GM12878 (cell line): Measurements from ENCODE around the gene PPP1R14B.

Source experiments
- CBFB ChIP-seq: IDR thresholded peaks from 2 replicates; pipeline ENCODE4 v1.6.1; 2016; ENCODE audit warnings: antibody characterized with exemption, low read depth
- CTCF ChIP-seq, 3 experiments: IDR thresholded peaks in 2 of 3; conservative IDR thresholded peaks in 1 of 3; 2 replicates each; pipeline ENCODE4 v1.5.1; 2011; ENCODE audit warnings: low read depth in 3 of 3, low read length in 3 of 3, mild to moderate bottlenecking in 3 of 3, control low read depth in 2 of 3, moderate library complexity in 2 of 3, inconsistent platforms in 1 of 3, mixed read lengths in 1 of 3; ENCODE audit not compliant: control insufficient read depth in 2 of 3, insufficient read depth in 1 of 3; ENCODE audit errors: extremely low read depth in 1 of 3
- EZH2 ChIP-seq: IDR thresholded peaks from 2 replicates; pipeline ENCODE4 v1.6.1; 2012; ENCODE audit warnings: low read depth, mild to moderate bottlenecking, control low read depth, inconsistent platforms, low read length, borderline replicate concordance; ENCODE audit not compliant: control insufficient read depth
- IKZF1 ChIP-seq: fragments of 450-650 bp; conservative IDR thresholded peaks from 2 replicates; pipeline ENCODE4 v1.6.1; 2017; ENCODE audit warnings: antibody characterized with exemption, mild to moderate bottlenecking
- MXI1 ChIP-seq: fragments of 150-350 bp; IDR thresholded peaks from 2 replicates; pipeline ENCODE4 v1.6.1; 2011; ENCODE audit warnings: low read depth, mild to moderate bottlenecking, inconsistent platforms, low read length, improper control_type of control experiment
- NR2C2 ChIP-seq: IDR thresholded peaks from 2 replicates; pipeline ENCODE4 v1.6.1; 2011; ENCODE audit warnings: borderline replicate concordance, low read depth; ENCODE audit not compliant: control insufficient read depth, insufficient read length
- POLR2A ChIP-seq: IDR thresholded peaks from 2 replicates; pipeline ENCODE4 v1.6.1; 2011; ENCODE audit warnings: low read depth, mild to moderate bottlenecking, low read length
- PRDM15 ChIP-seq: fragments of 450-650 bp; formaldehyde crosslinking; IDR thresholded peaks from 2 replicates; pipeline ENCODE4 v1.4.0; 2020; ENCODE audit warnings: mild to moderate bottlenecking, moderate library complexity
- SMC3 ChIP-seq: IDR thresholded peaks from 2 replicates; pipeline ENCODE4 v1.6.1; 2011; ENCODE audit warnings: low read length, improper control_type of control experiment, borderline replicate concordance
- SRF ChIP-seq, 2 experiments: IDR thresholded peaks; 2 replicates each; pipeline ENCODE4 v1.6.1; 2011; ENCODE audit warnings: low read depth in 2 of 2, low read length in 2 of 2, mild to moderate bottlenecking in 1 of 2, moderate library complexity in 1 of 2
- TF ChIP-seq, protein P1 (sequence below): IDR thresholded peaks from 2 replicates; pipeline ENCODE4 v1.6.1; 2012; ENCODE audit warnings: low read depth, low read length, improper control_type of control experiment
- TF ChIP-seq, protein P2 (sequence below): IDR thresholded peaks from 2 replicates; pipeline ENCODE4 v1.6.1; 2012; ENCODE audit warnings: low read depth, low read length, improper control_type of control experiment
- TF ChIP-seq, protein P3 (sequence below): IDR thresholded peaks from 2 replicates; pipeline ENCODE4 v1.6.1; 2011; ENCODE audit warnings: low read depth, low read length, improper control_type of control experiment, borderline replicate concordance

DNA sequence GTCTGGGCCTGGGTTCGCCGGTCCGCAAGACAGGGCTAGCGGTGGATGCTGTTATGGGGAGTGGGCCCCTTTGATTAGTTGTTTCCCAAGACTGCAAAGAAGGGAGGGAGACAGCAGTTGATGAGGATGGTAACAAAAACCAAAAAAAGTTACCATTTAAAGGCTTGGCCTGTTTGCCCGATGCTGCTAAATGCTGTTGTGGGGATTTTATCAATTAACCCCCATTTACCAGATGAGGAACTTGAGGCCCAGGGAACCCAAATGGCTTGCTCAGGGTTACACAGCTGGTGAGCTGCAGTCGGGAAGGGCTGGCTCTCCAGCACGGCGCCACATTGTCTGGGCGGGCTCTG is 24.1 kb downstream of the PPP1R14B start:
- TF ChIP-seq NR2C2 (no peak), CBFB (no peak), IKZF1 (no peak), CTCF (IDR thresholded peaks at IDR 0.05 in 2 of 3, conservative IDR thresholded peaks at IDR 0.05 in 1 of 3; ENCODE audit: control insufficient read depth in 2 of 3, extremely low read depth in 1 of 3, insufficient read depth in 1 of 3, low read depth in 3 of 3, low read length in 3 of 3) (no peak), MXI1 (no peak), SRF (IDR thresholded peaks at IDR 0.05; ENCODE audit: low read depth in 2 of 2, low read length in 2 of 2) (no peak), PRDM15 (CRISPR knock-in tag) (no peak), EZH2 (no peak), POLR2A (no peak), SMC3 (no peak)
- TF ChIP-seq, protein P1, sequence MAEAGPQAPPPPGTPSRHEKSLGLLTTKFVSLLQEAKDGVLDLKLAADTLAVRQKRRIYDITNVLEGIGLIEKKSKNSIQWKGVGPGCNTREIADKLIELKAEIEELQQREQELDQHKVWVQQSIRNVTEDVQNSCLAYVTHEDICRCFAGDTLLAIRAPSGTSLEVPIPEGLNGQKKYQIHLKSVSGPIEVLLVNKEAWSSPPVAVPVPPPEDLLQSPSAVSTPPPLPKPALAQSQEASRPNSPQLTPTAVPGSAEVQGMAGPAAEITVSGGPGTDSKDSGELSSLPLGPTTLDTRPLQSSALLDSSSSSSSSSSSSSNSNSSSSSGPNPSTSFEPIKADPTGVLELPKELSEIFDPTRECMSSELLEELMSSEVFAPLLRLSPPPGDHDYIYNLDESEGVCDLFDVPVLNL, result no peak
- TF ChIP-seq, protein P2, sequence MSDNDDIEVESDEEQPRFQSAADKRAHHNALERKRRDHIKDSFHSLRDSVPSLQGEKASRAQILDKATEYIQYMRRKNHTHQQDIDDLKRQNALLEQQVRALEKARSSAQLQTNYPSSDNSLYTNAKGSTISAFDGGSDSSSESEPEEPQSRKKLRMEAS, result no peak
- TF ChIP-seq, protein P3, sequence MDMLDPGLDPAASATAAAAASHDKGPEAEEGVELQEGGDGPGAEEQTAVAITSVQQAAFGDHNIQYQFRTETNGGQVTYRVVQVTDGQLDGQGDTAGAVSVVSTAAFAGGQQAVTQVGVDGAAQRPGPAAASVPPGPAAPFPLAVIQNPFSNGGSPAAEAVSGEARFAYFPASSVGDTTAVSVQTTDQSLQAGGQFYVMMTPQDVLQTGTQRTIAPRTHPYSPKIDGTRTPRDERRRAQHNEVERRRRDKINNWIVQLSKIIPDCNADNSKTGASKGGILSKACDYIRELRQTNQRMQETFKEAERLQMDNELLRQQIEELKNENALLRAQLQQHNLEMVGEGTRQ, result no peak
